Ramos (cell line): Measurements from ENCODE around the gene MDM2.

Experiments used
- in situ Hi-C: fragments of 300-500 bp; cut with MboI; formaldehyde crosslinking; loops from one replicate; pipeline ENCODE4 v1.14.3; 2022; ENCODE audit warnings: low sequenced_read_pairs; ENCODE audit not compliant: unreplicated experiment

The MDM2 gene

DNA sequence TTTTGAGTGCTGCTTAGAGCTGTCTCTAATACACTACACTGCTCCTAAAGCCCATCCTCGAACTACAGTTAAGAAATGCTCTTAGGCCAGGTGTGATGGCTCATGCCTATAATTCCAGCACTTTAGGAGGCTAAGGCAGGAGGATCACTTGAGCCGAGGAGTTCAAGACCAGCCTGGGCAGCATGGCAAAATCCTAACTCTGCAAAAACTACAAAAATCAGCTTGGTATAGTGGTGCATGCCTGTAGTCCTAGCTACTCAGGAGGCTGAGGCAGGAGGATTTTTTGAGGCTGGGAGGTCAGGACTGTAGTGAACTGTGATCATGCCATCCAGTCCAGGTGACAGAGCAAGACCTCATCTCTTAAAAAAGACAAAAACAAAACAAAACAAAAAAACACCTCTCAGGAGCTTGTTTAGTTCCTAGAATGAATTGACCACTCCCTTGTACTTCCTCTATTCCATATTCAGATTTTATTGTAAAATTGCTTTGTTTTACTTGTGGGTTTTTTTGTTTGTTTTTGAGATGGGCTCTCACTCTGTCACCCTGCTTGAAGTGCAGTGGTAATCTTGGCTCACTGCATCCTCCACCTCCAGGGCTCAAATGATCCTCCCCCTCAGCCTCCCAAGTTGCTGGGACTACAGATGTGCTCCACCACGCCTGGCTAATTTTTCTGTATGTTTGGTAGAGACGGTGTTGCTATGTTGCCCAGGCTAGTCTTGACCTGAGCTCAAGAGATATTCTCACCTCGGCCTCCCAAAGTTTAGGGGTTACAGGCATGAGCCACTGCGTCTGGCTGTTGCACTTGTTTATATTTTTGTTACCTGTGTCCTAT is 13.6 kb downstream of the MDM2 start:
- in situ Hi-C loops: no loop called here

DNA sequence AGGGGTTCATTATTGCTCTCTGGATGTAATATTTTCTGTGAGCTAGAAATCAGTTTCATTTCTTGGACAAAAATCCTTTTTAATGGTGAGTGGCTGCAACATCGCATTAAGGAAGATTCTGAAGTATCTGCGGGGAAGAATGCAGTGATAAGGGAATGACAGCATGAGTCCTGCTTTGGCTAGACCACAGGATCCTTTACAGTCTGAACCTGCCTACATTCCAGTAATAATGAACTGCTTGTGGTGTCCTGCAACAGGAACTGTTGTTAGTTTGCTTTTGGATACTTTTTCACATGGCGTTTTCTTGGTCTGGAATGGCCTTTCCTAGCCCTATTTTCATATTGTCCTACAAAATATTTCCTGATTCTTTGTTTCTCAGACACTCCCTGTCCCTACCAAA is 15.7 kb downstream of the MDM2 start:
- in situ Hi-C loops: no loop called here

DNA sequence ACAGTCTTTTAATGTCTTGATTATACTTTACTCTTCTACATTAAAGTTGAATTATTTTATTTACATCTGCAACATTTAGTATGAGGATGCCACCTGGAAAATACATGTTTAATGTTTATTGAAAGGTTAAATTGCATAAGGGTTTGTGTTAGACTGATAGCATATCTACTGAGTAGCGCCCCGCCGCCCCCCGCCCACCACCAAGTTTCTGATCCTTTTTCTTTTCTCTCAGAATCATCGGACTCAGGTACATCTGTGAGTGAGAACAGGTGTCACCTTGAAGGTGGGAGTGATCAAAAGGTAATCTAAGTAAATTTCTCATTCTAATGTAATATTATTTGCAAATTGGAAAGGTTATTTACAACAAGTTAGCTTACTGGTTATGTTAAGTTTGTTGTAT is 16.2 kb downstream of the MDM2 start:
- in situ Hi-C loops: no loop called here

DNA sequence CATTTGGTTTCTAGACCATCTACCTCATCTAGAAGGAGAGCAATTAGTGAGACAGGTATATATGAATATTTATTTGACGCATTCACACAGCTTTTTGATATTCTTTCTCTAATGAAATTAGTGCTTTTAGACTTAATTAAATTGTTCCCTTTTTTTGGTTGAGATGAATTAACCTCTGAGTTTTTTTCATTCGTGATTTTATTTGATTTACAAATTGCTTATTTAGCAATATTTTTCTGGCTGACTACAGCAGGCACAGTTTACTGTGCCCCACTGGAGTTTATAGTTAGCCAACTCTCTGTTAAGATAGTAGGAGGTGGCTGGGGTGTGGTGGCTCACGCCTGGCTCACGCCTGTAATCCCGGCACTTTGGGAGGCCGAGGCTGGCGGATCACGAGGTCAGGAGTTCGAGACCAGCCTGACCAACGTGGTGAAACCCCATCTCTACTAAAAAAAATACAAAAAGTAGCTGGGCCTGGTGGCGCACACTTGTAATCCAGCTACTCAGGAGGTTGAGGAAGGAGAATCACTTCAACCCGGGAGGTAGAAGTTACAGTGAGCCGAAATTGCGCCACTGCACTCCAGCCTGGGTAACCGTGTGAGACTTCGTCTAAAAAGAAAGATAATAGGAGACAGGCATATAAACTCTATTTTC is 16.7 kb downstream of the MDM2 start:
- in situ Hi-C loops: loop anchor here (25.0 kb wide), 1 partner anchor 487 kb away; the partner anchor contains the start of gene MDM1

DNA sequence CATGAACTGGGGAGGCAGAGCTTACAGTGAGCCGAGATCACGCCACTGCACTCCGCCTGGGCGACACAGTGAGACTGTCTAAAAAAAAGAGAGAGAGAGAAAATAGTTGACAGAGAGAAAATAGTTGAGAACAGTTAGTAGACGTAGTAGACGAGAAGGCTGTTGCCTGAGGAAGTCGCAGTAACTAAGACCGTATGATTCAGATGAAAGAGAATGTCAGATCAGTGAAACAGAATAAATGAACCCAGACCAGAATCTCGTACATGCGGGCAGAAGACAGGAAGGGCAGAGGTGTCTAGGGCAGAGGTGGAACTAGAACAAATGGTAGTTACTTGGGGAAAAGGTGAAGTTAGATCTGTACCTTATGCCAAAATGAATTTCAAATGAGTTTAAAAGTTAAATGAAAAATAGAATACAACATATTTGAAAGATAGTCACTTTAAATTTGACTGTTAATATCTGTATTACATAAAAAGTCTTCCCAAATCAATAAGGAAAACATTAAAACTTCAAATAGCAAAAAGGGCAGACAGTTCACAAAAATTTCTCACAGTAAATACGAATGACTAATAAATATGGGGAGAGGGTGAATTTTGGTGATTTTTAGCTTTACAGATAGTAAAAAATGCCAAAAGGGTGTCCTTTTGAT is 17.7 kb downstream of the MDM2 start:
- in situ Hi-C loops: loop anchor here (25.0 kb wide), 1 partner anchor 488 kb away; the partner anchor contains the start of gene MDM1

DNA sequence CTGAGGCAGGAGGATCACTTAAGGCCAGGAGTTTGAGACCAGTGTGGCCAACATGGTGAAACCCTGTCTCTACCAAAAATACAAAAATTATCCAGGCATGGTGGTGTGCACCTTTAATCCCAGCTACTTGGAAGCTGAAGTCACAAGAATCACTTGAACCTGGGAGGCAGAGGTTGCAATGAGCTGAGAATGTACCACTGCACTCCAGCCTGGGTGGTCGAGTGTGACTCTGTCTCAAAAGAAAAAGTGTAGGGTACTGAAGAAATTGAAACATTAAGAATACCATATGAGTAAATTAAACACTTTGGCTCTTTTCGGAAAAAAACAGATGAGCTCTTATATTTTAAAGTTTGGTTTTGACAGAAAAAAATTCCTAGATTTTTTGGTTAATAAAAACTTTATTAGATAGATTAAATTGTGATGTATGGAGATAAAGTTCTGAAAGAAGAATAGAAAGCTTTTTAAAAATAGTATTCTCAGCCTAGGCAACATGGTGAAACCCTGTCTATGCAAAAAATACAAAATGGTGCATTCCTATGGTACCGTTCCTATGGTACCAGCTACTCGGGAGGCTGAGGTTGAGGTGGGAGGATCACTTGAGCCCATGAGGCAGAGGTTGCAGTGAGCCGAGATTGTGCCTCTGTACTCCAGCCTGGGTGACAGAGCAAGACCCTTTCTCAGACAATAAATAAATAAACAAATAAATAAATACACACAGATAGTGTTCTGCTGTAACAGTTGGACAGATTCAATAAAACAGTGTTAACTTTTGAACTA is 20.1 kb downstream of the MDM2 start:
- in situ Hi-C loops: loop anchor here (25.0 kb wide), 1 partner anchor 491 kb away; the partner anchor contains the start of gene MDM1

DNA sequence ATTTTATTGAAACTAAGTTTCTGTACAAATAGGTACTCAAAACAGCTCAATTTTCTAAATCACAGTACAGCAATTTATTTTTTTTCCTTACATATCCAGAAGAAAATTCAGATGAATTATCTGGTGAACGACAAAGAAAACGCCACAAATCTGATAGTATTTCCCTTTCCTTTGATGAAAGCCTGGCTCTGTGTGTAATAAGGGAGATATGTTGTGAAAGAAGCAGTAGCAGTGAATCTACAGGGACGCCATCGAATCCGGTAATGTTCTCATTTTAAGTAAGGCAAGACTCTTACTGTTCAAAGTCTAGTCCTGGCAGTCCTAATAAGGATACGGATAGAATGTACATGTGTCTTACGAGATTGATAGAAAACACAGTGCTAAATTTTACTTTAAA is 20.7 kb downstream of the MDM2 start:
- in situ Hi-C loops: loop anchor here (25.0 kb wide), 1 partner anchor 491 kb away; the partner anchor contains the start of gene MDM1

DNA sequence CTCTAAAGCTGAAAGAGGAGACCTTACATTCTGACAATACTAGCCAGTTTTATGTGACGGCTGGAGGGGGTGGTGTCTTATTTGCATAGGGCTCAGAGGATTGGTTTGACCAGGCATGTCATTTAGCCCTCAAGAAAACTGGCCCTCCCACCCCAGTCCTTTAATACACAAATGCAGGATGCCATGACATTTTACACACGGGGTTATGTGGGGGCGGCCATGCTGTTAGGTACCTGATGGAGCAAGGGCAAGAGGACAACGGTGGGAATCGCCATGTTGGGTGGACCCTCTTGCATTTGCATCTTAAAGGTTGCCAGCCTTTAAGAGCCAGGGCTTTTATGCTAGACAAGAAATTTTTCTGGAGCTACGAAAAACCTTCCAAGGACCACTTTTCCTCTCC is 23.3 kb downstream of the MDM2 start:
- in situ Hi-C loops: loop anchor here (25.0 kb wide), 1 partner anchor 494 kb away; the partner anchor contains the start of gene MDM1

DNA sequence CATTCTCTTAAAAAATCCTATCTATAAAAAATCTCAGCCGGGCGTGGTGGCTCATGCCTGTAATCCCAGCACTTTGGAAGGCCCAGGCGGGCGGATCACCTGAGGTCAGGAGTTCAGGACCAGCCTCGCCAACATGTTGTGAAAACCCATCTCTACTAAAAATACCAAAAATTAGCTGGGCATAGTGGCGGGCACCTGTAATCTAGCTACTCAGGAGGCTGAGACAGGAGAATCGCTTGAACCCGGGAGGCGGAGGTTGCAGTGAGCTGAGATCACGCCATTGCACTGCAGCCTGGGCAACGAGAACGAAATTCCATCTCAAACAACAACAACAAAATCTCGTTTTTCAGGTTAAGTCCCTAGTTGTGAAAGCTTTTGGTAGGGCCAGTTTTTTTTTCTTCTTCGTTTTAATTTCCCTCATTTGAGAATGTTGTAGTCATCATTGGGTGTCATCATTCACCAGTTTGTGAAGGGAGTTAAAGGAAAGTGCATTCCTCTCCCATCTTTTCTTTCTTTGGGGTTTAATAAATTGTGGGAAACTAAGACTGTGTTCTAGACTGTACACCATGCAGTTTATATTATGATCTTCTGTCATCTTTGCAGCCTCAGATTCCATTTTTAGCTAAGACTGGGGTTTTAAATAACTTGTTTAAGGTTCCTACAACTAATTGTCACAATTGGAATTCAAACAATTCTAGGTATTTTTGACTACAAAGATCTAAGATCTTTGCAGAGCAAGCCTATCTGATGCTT is 23.9 kb downstream of the MDM2 start:
- in situ Hi-C loops: loop anchor here (25.0 kb wide), 1 partner anchor 495 kb away; the partner anchor contains the start of gene MDM1

DNA sequence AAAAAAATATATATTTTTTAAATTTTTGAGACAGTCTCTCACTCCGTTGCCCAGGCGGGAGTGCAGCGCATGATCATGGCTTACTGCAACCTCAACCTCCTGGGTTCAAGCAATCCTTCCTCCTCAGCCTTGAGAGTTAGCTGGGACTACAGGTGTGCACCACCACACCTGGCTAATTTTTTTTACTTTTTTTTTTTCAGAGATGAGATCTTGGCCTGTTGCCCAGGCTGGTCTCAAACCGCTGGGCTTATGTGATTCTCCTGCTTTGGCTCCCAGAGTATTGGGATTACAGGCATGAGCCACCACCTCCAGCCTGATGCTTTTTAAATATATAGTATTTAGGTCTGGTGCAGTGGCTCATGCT is 24.5 kb downstream of the MDM2 start:
- in situ Hi-C loops: loop anchor here (25.0 kb wide), 1 partner anchor 495 kb away; the partner anchor contains the start of gene MDM1

DNA sequence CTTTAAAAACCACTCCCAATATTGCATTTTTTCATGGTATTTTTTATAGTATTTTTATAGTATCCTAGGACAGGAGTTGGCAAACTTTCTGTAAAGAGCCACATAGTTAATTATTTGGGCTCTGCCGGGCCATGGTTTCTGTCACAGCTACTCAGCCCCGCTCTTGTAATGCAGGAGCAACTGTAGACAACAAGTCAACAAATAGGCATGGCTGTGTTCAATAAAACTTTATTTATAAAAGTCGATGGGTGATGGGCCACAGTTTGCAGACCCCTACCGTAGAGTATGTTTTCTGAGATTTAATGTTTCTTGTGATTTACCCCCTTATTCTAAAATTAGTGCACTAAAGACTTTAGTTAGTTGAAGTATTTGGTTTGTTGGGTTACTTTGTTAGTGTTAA is 25.5 kb downstream of the MDM2 start:
- in situ Hi-C loops: loop anchor here (25.0 kb wide), 1 partner anchor 496 kb away; the partner anchor contains the start of gene MDM1

DNA sequence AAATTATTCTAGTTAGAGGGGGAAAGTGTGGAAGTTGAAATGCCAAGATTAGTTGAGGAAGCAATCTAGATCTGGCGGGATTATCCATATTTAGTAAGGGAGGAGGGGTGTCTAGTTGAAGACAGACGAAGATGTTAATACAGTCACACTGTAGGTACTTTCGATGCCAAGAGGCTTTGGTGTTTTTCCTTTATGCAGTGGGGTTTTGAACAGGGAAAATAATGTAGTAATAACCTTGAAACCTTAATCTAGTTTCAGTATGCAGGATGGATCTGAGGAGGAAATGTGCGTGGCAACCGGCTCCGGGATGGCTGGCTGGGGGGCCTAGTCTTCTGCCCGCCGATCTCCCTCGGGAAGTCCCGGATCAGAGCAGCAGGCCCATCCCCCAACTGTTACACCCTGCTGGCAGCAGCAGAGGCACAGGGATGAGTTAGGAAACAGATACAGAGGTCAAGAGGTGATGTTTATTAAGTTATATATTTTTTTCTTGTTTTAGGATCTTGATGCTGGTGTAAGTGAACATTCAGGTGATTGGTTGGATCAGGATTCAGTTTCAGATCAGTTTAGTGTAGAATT is 27.4 kb downstream of the MDM2 start:
- in situ Hi-C loops: loop anchor here (25.0 kb wide), 1 partner anchor 498 kb away; the partner anchor contains the start of gene MDM1

DNA sequence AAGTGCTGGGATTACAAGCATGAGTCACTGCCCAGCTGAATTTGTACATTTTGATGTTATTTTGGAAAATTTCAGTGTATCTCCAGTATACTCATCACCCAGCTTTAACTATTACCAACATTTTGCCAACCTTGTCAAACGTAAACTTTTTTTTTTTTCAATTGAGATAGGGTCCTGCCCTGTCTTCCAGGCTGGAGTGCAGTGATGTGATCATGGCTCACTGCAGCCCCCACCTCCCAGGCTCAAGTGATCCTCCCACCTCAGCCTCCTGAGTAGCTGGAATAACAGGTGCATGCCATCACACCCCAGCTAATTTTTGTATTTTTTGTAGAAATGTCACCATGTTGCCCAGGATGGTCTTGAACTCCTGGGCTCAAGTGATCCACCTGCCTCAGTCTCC is 29.2 kb downstream of the MDM2 start:
- in situ Hi-C loops: loop anchor here (25.0 kb wide), 1 partner anchor 500 kb away; the partner anchor contains the start of gene MDM1

DNA sequence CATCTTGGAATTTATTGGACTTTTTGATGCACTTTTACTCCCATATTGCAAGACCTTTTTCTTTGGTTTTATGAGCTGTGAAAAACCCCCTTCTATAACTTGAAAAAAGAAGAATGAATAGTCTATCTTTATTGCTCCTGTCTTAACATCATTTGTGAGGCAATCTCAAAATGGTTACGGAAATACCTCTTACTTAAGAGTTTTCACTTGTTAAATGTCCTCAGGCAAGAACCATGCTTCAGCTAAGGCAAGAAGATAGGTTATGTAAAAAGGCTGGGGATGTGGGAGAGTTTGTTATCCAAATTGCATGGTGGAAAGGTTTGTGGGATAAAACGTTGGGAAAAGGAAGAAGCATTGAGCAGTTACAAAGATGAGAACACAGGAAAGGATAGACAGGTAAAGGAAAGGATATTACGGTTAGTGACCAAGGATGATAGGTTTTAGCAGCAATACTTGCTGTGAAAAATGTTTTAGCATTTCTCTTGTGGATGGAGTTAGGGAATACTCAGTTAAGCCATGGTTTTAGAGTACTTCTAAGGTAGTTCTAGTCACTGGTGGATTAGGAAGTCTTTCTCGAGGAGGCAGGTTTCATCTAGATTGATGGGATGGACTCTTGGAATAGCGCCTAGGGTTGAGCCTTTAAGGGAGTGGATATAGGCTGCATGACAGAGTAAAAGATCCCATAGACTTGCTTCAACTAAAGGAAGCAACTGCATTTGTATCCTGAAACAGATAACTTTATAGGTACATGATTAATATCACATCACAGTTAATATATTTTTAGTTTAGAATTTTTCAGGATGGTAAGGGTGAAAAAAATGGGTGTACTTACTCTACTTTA is 30.3 kb downstream of the MDM2 start:
- in situ Hi-C loops: loop anchor here (25.0 kb wide), 1 partner anchor 501 kb away; the partner anchor contains the start of gene MDM1

DNA sequence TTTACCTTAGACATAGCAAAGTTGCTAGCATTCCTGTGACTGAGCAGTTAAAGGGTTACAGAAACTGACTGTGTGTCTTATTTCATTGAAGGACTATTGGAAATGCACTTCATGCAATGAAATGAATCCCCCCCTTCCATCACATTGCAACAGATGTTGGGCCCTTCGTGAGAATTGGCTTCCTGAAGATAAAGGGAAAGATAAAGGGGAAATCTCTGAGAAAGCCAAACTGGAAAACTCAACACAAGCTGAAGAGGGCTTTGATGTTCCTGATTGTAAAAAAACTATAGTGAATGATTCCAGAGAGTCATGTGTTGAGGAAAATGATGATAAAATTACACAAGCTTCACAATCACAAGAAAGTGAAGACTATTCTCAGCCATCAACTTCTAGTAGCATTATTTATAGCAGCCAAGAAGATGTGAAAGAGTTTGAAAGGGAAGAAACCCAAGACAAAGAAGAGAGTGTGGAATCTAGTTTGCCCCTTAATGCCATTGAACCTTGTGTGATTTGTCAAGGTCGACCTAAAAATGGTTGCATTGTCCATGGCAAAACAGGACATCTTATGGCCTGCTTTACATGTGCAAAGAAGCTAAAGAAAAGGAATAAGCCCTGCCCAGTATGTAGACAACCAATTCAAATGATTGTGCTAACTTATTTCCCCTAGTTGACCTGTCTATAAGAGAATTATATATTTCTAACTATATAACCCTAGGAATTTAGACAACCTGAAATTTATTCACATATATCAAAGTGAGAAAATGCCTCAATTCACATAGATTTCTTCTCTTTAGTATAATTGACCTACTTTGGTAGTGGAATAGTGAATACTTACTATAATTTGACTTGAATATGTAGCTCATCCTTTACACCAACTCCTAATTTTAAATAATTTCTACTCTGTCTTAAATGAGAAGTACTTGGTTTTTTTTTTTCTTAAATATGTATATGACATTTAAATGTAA is 31.5 kb downstream of the MDM2 start:
- in situ Hi-C loops: loop anchor here (25.0 kb wide), 1 partner anchor 502 kb away; the partner anchor contains the start of gene MDM1

DNA sequence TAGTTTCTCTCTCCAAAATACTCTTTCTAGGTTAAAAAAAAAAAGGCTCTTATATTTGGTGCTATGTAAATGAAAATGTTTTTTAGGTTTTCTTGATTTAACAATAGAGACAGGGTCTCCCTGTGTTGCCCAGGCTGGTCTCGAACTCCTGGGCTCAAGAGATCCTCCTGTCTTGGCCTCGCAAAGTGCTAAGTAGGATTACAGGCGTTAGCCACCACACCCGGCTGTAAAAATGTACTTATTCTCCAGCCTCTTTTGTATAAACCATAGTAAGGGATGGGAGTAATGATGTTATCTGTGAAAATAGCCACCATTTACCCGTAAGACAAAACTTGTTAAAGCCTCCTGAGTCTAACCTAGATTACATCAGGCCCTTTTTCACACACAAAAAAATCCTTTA is 33.2 kb downstream of the MDM2 start:
- in situ Hi-C loops: loop anchor here (25.0 kb wide), 1 partner anchor 504 kb away; the partner anchor contains the start of gene MDM1
